HL-60/S4 treated with phorbol 12-myristate 13-acetate at 8.2 ng/mL for 4 days and 3 days (cell line): ENCODE results near the gene UBE4B.
"Not testable (repeated sequence)": the region's sequence is repeated elsewhere in the genome, so short reads cannot be mapped to it uniquely, and the experiment has no call there.

Source experiments
- in situ Hi-C: fragments of 300-500 bp; cut with MboI; formaldehyde crosslinking; loops from 2 replicates; pipeline ENCODE4 v1.15.0; 2022; ENCODE audit warnings: low sequenced_read_pairs

Gene UBE4B

DNA sequence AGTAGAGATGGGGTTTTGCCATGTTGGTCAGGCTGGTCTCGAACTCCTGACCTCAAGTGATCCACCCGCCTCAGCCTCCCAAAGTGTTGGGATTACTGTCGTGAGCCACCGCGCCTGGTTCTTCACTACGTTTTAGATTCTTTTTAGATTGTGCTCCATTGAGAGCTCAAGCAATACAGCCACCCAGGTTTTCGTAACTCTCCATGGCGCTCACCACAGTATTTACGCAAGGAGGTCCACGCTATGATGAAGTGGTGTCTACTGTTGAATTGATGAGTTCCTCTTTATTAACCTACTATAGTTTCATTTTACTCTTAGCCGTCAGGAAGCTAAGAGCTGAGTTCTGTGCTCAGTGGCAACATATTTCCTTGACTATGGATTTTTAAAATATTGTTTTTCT, 175.8 kb downstream of the UBE4B start:
- in situ Hi-C loops: no loop called here

DNA sequence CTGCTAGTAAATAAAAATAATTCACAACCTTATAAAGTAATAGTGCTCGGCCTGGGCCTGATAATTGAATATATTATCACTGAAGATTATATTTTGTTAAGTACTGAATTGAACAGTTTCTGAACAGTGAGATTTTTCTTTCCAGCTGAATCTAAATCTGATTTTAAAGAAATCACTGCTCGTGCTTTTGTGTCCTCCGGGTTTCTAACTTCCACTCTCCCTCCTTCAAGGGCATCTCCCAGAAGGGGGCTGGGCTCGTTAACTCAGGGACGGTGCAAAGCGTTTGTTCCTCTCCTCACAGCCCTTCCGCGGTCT, 176.8 kb downstream of the UBE4B start:
- in situ Hi-C loops: no loop called here

DNA sequence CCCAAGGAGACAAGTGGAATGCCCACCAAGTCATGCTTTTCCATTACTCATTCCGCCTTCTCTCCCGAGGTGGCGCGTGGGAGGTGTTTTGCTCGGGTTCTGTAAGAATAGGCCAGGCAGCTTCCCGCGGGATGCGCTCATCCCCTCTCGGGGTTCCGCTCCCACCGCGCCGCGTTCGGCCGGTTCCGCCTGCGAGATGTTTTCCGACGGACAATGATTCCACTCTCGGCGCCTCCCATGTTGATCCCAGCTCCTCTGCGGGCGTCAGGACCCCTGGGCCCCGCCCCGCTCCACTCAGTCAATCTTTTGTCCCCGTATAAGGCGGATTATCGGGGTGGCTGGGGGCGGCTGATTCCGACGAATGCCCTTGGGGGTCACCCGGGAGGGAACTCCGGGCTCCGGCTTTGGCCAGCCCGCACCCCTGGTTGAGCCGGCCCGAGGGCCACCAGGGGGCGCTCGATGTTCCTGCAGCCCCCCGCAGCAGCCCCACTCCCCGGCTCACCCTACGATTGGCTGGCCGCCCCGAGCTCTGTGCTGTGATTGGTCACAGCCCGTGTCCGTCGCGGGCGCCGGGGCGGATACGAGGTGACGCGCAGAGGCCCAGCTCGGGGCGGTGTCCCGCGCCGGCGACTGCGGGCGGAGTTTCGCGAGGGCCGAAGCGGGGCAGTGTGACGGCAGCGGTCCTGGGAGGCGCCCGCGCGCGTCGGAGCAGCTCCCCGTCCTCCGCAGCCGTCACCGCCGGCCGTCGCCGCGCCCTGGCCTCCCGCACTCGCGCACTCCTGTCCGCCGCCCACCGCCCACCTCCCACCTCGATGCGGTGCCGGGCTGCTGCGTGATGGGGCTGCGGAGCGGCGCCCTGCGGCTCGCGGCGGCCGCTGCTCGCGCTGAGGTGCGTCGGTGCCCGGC, 177.4 kb downstream of the UBE4B start, which contains the start of gene KIF1B:
TSS of gene KIF1B (plus strand) at position 666 of the 906 bp plus-strand sequence. CDS start 21,759 bp downstream, outside the sequence.
- in situ Hi-C loops: no loop called here

DNA sequence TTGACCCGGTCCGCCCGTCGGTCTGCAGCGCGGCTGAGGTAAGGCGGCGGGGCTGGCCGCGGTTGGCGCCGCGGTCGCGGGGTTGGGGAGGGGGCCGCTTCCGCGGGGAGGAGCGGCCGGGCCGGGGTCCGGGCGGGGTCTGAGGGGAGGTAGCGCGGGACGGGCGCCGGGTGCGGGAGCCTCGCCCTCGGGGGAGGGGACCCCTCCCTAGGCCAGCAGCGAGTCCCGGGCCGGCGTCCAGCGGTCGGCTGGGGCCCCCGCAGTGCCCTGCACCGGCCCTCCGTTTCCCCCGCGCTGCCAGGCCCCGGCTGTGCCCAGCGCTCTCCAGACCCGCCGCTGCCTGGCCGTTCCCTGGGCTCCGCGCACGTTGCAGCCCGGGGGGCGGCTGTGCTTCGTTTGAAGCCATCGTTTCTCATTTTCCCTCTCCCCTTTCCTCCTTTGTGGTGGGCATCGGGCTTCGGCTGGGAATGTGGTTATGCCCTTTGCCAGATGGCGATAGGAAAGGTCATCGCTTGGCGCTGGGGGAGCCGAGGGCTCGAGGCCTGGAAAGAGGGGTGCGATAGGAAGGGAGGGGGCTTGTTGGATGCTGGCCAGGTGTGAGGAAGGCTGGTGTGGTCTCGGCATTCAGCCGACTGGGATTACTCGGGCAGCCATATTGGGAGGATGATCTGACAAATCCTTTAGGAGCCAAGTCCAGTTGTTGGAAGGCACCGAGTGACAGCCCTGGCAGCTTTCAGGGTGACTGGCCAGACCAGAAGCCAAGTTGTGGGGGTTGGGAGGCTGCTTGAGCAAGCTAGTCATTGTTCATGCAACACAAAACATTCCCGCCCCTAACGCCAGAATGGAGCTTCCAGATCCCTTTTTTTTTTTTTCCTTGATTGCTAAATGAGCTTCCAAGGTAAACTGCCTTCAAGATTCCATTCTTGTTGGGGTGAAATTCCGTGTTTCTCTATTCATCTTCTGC, 178.4 kb downstream of the UBE4B start:
- in situ Hi-C loops: no loop called here

DNA sequence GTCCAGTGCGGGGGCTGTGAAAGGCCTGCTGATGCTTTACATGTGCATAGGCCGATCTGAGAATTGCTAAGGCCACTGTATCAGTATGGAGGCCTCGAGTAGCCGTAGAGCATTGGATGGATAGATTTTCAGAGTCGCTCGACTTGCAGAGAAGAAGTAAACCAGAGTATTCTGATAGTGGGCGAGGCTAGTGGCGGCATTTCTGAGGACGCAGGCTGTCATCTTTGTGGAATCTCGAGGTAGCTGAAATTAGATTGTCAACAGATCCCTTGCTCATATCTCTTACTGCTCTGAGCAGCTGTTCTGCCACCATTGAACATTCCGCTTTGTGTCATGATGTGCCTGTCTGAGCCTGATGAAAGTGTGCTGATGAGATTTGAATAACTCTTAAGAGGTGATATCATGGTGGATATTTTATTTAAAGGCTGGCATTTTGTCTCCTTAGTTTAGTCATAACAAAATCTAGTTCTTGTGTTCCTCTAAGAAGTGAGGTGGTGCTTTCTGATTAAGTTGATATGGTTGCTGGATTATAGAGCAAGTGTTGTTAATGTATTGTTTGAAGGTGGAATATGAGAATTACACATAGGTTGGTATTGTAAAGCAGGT, 179.2 kb downstream of the UBE4B start:
- in situ Hi-C loops: no loop called here

DNA sequence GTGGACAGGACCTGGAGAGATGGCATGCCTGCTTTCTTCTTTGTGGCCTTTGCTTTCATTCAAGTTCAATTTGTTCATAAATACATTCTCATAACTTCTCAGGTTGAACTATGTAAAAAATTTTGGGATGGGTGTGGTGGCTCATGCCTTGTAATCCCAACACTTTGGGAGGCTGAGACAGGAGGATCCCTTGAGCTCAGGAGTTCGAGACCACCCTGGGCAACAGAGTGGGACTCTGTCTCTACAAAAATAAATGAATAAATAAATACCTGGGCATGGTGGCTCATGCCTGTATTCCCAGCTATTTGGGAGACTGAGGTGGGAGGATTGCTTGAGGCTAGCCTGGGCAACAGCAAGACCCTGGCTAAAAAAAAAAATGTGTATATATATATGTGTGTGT, 179.7 kb downstream of the UBE4B start:
- in situ Hi-C loops: no loop called here

DNA sequence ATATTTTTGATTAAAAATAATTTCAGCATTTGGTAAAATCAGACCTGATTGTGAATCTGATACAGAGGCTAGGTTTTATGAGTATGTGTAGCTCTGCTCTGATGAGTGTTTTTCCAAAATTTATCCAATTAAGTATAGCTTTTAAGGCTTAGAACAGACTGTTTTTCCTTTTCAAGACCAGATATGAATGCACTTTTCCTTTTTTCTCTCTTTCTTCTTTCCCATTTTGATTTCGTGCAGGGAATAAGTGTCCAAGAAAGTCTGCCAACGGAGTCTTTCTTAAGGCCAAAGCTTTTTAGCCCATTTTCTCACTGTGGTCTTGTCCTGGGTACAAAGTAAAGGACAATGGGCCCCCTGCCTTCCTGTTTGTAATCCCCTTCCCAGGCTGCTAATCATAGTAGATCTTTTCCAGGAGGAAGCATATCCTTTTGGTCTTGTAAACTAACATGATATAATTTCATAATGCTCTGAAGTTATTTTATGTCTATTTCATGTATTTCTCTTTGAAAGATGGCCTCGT, 180.5 kb downstream of the UBE4B start:
- in situ Hi-C loops: no loop called here

DNA sequence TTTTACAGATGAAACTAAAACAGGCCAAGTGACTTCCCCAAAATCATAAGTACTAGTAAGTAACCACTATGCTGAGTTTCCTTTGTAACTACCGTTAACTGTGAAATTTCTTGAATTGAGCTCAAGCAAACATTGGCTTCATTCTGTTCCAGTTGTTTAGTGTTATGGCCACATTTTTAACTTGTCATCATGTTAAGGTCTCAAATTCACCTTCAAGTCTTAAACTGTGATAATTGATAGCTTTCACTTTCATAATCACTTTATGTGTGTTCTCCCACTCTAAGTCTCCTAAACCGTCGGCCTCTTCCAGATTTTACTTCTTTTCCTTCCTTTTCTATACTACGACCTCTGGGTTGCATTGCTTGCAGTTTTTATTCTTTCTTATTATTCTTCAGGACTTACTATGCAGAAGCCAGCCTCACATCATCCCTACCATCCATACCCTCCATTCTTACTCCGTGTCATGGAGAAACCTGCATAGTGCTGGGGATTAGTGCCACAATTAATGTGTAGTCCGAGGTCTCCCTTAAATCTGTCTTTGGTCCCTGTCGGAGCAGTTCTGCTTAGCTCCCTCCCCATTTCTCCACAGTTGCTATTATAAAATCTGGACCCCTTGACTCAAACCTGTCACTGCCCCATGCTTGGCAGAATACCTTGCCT, 183.5 kb downstream of the UBE4B start:
- in situ Hi-C loops: no loop called here

DNA sequence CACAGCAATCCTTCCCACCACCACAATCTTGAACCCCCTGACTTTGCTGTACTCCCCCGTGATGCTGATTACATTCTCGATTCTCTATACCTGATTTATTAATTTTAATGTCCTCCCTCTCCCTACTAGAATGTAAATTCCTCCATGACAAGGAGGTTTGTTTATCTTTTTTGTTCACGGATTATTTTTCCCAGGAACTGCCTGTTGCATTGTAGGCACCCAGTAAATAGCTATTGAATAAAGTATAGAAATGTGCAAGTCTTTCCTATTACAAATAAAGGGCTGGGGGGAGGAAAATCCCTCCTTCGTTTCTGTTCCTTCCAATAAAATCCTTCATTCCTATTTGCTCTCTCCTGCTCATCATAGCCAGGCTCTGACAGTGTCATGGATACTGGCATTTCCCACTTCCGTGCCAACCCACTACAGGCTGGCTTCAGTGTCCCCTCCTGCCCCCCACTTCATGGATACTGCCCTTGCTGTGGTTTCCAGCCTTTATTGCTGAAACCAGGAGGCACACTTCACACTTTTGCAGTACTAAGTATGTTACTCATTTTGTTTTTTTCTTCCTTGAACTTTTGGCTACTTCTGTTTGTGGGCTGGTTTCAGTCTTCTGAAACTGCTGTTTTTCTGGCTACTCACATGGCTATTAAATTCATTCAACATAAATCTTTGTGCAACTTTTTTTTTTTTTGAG, 185.1 kb downstream of the UBE4B start:
- in situ Hi-C loops: no loop called here

DNA sequence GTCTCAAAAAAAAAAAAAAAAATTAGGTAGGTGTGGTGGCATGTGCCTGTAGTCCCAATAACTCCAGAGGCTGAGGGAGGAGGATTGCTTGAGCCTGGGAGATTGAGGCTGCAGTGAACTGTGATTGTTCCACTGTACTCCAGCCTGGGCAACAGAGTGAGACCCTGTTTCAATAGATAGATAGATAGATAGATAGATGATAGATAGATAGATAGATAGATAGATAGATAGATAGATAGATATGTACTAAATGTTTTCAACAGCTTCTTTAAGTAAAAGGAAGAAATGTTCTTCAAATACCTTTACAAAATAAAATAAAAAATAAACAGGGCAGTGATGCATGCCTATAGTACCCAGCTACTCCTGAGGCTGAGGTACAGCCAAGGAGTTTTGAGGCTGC, 187.4 kb downstream of the UBE4B start:
- in situ Hi-C loops: no loop called here

DNA sequence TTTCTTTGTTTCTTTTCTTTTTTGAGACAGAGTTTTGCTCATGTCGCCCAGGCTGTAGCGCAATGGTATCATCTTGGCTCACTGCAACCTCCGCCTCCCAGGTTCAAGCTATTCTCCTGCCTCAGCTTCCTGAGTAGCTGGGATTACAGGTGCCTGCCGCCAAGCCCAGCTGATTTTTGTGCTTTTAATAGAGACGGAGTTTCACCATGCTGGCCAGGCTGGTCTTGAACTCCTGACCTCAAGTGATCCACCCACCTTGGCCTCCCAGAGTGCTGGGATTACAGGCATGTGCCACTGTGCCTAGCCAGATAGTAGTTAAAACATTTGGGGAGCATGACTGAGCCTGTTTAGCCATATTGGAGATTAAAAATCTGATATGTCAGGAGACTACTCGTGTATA, 187.9 kb downstream of the UBE4B start:
- in situ Hi-C loops: not testable (repeated sequence)

DNA sequence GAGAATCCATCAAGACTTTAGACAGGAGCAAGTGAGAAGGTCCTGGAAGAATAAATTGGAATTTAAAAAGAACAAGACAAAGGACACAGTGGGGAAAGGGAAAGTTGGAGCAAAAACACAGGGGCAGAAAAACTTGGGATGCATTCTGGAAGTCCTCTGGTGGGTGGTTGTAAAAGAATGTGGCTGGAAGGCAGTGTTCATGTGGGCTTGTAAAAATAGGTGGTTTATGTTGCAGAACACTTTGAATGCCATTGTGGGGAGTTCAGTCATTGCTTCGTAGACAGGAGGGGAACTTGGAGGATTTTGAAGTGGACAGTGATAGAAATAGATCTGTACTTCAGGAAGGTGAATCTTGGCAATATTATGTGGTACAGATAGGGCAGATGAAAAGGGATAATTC, 192.8 kb downstream of the UBE4B start:
- in situ Hi-C loops: no loop called here

DNA sequence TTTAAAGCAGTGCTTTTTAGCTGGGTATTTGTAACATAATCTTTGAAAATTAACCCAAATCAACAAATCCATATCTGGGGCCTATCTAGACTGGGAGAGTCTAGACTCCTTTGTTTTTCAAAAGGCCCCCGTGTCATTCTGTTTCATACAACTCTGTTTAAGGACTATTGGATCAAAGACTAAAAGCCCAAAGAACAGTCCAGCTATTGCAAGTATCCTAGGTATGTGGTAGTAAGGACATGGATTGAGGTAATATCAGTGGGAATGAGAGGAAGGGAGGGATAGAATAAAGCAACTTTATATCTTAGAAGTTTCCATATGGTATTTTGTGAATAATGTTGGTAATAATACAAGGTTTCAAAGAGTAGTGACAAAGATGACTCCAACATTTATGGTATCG, 195.8 kb downstream of the UBE4B start:
- in situ Hi-C loops: no loop called here

DNA sequence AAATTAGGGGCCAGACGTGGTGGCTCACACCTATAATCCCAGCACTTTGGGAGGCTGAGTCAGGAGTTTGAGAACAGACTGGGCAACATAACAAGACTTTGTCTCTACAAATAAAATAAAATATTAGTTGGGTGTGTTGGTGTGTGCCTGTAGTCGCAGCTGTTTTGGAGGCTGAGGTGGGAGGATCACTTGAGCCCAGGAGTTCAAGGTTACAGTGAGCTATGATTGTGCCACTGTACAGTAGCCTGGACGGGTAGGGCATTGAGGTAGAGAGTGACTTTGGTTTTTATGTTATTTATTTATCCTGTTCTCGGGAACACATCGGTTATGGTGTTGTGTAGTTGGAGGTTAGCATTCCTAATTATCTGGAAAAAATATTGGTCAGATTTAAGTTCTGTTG, 197.1 kb downstream of the UBE4B start:
- in situ Hi-C loops: no loop called here
